HG03521 (cell line): ENCODE measurements around the gene CD44.

Source experiments
- ATAC-seq: cut with Tn5 transposase; IDR thresholded peaks from one replicate; pipeline ENCODE4 v1.9.1; 2021; ENCODE audit warnings: mild to moderate bottlenecking, moderate library complexity; ENCODE audit not compliant: unreplicated experiment

The CD44 gene

DNA sequence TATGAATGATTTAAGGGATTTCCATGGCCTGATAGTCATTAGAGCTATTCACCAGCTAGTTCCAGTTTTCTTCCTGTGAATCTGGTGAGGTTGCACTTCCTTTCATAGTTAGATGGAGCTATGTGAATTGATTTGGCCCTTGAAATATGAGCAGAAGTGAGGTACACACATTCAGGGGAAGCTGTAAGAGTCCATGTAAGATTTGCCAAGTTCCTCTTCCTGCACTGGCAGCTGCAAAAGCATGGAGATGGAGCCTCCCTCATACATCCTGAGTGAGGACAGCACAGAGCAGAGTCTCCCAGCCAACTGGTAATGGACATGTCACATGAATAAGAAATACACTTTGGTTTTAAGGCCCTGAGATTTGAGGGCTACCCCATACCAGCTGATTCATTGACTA is 111.7 kb downstream of the CD44 start:
- no peak for ATAC-seq

DNA sequence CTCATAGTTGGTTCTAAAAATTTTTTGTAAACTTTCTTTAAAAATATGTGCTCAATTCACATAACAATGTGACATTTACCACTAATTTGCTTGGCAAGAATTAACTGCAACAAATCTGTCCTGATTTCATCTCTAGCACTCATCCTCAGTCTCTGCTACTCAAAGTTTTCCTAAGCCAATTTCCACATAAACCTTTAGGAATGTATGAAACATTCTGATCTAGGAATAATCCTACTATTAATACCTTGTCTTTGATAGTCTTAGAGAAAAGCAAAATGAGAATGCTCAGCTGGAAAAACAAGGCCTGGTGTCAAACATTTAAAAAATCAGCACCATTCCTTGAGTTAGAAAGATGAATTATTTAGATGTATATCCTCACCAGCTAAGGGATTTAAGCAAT is 114.3 kb downstream of the CD44 start:
- ATAC-seq, result no peak

DNA sequence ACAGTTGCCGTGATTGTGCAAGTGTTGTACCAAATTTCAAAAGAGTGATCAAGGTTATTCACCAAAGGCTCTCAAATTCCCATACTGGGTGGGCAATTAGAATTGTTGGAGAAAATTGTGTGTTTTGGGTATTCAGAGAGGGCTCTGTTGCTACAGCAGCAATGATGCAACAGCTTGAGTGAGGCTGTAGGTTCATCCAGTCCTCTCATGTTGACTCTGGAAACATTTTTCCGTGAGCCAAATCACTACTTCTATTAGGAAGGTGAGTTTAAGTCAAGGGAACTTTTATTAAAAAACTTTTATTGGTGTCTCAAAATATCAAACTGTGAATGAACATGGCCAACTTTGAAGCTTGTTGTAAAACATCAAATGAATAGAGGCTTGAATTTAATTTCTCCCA is 116.5 kb downstream of the CD44 start:
- no peak for ATAC-seq

DNA sequence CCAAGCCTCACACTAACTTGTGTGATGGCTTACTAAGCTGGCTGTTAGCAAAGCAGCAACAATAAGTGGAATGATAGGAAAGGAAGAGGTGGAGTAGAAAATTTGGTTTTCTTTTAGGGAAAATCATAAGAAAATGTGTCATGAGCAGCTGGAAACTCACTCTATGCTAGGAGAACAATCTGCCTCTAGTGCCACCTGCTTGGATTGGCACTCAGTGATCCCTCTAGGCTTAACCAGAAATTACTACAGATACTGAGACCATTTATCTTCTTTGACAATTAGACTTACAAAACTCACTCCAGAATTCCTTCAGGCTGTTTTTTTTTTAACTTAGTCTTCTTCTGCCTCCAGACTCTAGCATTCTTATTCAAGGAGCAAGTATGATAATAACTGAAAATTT is 117.3 kb downstream of the CD44 start:
- ATAC-seq, result no peak

DNA sequence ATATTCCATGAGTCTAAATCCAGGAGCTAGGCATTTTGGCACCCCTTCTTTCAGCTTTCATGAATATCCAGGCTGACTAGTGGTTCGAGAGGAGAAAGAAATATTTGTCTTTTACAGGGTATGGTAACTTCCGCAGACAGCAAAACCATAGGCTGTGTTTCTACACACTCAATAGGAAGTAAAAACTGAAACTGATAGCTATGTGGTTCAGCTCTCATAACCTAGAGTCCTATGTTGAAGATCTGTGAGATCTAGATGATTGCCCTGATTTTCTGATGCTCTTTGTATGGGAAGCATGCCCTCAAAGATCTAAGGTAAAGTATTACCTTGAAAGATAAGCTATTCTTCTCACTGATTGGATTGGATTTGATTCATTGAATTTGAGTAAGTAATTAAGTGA is 118.3 kb downstream of the CD44 start:
- ATAC-seq, result peak; percentile 96

DNA sequence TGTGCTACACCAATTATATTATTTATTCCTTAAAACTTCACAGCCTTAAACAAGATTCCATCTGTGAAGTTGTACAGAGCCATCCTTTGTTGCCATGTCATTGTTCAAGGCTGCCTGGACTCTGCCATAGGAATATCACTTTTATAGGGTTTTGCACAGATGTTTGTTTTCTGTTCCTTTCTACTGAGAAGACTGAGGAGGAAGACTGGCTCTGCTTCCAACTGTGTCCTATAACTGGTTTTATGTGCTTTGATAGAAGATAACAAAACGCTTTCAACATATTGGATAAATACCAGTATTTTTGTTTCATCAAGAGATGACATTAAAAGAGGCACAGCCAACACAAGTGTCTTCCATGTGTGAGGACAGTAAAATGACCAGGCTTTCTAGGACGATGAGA is 120.6 kb downstream of the CD44 start:
- ATAC-seq, result no peak

DNA sequence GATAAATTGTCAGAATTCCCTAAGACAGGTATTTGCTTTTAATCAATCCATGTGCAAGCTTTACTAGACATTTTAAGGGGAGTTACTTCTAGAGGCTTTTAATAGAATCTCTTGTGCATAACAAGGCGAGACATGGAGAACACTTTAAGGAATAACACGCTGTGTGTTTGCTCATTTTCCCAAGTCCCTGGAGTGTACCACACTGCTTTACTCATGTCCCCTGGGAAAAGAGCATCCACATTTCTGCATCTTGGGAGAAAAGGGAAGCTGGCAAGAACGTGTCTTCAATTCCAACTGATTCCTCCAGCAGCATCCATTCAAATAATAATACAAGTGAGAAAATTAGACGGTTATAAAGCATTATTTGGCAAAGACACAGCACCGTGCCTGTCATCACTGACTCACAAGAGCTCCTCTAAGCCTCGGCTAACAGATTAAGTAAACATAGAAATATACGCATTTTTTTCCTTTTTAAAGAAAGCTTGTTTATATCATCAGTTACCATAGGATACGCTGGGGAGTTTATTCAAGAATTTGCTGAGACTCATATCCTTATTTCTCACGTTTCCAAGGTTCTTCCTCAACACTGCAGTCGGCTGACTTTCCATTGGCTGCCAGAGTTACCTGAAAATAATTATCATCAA is 121.5 kb downstream of the CD44 start:
- no peak for ATAC-seq

DNA sequence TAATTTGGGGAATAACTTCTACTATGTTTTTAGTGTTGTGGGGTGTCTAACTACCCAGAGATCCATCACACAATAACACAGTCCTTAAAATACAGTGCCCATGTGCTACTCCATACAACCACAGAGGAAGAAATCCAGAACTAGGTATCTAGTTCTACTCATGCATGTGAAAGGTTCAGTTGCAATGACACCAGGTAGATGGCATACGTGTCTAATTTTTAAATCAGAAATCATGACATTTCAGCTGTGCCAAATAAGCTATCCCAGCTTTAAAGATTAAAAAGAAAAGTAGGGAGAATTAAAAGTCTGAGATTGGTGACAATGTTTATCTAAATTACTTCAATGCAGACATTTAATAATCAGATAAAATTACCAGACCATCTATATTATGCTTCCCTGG is 122.2 kb downstream of the CD44 start:
- no peak for ATAC-seq

DNA sequence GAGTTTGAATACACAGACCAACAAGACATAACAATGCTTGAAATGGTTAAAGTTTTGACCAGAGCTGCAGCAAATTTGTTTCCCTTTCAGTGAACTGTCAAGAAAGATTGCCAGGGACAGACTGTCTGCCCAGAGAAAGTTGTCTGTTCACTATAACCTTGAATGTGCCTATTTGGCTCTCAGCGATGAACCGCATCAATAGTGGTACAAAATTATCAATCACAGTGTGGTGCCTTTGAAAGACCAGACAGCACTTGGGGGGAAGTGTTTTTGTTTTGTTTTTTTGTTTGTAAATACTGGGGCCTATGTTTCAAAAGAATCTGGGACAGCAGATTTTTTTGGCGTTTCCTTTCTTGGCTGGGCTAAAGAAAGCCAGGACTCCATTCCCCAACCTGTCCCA is 123.1 kb downstream of the CD44 start:
- ATAC-seq, result no peak

DNA sequence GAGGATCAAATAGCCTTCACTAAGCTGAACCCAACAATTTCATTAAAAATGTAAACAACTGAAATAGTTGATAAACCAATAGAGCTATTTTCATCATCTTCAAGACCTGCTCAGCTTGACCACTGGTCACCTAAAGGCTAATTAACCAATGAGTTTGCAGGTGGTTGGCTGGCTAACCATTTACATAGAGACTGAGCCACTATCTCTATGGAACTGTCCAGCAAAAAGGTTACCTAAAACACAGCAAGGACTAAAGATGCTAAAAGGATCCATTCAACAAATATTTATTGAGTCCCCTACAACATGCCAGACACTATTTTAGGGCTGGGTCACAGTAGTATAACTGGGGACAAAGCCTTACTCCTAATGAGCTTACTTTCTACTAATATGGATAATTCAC is 123.8 kb downstream of the CD44 start:
- no peak for ATAC-seq

DNA sequence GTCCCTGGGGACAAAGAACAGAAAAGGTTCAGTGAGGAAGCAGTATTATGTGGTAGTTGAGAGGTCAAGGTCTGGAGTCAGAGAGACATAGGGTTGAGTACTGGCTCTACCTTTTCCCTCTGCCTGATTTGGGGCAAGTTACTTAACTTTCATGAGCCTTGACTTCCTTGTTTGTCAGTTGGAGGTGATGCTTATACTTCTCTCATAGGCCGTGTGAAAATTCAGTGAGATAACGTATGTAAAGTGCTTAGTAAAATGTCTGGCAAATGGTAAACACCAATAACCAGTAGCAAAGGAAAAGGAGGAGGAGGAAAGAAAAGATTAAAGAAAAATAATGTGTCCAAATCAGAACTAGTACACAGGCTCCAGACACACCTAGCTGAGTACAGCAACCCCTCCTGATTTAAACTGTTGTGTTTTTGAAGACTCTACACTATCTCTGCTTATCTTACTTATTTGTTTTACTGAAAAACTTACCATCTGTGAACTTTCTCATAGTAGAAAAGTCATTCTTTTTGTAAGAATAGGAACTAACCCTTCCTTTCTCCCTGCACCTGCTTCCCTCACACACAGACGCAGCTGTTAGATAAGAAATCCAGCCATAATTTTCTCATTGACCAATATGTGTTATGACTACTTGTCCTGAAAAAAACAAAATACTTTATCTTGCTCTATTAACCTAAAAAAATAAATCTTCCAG is 126.9 kb downstream of the CD44 start:
- ATAC-seq, result no peak

DNA sequence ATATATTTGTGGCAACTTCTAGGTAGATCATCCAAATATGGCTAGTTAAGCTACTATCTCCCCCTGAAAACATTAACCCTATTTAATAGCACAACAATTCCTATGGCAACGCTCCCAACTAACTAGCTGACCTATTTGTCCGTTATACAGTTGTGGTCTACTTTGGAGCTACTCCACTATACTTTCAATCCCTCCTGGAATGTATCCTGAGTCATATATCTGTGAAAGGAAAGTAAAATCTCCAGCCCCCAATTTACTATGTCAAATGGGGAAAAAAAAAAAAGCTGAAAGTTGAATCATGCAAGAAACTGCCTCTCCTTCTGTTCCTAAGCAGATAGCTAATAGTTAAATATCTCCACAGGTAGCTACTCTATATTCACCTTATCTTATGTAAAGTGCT is 128.5 kb downstream of the CD44 start:
- ATAC-seq, result no peak

DNA sequence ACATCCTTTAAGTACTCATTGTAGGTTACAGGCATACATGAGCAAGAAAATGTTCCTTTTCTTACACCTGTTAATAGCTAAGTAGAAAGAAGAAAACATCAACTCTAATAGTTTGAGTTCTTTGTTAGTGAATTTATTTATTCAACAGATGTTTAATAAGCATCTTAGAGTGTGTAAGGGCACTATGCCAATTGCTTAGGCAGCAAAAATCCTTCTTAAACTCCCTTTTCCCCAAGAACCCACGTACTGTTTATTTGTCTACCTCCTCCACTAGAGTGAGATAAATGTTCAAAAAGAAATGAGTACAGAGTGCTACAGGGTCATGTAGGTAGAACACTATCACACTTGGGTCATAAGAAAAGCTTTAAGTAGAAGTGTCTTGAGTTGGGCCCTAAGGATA is 131.4 kb downstream of the CD44 start:
- ATAC-seq, result no peak

DNA sequence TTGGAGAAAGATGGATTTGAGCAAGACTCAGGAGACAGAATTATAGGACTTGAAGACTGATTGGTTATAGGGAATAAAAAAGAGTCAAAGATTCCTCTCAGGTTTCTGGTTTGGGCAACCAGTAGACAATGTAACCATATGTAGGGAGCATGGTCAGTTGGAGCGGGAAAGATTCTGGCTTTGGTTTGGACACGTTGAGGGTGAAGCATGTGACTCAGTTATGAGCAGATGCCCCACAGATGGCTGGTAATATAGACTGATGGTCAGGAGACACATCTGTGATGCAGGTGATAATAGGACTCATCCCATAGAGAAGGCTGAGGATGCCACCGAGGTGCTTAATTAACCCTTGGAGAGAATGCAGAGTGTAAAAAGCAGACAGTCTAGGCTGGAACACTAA is 132.1 kb downstream of the CD44 start:
- no peak for ATAC-seq

DNA sequence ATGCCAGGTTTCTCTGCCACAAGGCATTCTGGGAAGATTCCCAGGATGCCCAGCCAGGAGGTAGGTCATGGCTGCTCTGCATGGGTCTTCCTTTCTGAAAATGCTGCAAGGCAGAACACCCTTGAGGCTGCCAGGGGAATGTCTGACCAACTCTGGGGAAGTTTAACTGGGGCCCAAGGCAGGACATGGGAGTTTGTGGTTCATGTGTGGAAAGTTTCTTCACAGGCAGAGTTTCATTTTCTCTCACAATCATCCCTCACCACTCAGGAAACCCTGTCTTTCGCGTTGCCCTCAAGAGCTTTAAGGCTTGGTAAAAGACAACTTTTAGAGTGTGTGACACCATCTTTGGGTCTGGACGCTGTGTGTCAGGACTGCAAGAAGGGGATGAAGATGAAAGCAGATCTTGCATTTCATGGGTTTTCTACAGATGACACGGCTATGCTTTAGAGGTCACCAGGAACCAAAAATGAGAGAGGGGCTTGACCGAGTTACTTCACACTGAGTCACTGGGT is 133.5 kb downstream of the CD44 start:
- ATAC-seq, result peak; percentile 66

DNA sequence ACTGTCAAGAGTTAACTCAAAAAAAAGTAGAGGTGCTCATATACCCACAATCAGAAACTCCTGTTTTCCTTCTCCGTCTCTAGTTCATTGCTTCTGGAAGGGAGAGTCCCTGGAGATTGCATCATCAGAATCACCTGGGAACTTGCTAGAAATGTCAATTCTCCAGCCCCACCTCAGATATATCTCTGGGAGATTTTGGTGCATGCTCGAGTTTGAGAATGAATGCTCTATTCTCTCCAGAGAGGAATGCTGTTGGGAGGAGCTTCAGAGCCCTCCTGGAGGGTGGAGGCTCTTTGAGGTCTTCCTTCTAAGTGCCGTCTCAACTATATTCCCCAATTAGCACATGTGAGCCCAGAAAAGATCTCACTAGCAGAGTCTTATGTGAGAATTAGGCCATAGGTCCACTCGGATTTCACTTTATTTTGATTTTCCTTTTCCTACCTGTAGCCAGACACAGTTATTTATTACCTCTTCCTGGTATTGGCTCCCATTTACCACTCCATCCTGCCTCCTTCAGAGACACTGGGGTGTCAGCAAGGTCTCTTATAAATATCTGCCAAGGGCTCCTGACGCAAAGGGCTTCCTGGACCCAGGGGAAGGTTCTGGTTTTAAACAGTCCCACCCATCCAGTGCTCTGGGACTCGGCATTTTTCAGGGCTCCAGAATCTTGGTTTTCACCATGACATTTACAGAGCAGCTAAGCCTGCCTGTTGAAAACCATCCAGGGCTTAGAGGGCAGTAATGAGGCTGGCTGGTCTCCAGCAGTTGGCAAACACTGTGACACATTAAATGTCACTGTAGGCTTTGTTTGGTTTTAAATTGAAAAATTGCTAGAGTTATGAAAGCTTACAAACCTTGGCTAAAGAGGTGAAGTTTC is 136.2 kb downstream of the CD44 start:
- ATAC-seq, result no peak

DNA sequence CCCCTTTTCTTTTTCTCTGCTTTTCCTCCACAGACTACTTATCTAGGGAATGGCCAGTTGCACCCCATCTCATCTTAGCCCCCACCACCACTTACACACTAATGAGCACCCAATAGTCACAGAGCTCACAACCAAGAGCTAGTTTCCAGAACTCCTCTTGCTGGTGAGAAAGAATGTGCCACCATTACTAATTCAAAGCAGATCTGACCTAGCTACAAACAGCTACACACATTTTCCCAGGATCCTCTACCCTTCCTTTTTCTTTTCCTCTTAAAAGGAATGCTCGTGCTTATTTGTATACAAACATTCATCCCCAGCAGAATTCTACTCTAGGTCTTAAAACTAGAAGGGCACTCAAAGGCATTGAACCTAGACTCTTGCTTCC is 136.8 kb downstream of the CD44 start:
- no peak for ATAC-seq

DNA sequence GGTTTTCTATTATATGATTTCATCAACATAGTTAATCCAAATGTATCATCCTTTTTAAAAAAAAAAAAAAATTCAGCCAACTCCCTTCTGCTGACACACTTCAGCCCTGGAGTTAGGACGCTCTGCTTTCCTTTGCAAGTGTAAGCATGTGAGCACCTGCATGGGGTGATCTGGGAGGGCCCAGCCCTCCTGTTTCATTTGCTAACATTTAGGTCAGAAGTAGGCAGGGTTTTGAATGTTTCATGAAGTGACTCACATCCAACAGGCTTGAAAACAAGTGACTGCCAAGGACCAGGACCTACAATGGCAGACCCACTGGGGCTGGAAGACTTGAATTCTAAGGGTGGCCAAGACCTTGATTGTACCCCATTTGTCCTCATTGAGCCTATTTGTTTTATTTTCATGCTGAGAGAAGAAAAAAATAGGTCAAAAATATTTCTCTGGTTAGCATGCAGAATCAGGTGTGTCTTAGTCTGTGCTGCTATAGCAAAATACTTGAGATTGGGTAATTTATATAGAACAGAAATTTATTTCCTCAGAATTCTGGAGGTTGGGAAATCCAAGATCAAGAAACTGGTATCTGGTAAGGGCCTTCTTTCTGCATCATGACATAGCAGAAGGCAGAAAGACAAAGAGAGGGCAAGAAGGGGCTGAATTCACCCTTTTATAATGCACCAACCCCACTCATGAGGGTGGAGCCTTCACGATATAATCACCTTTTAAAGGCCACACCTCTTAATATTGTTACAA is 137.6 kb downstream of the CD44 start:
- no peak for ATAC-seq

DNA sequence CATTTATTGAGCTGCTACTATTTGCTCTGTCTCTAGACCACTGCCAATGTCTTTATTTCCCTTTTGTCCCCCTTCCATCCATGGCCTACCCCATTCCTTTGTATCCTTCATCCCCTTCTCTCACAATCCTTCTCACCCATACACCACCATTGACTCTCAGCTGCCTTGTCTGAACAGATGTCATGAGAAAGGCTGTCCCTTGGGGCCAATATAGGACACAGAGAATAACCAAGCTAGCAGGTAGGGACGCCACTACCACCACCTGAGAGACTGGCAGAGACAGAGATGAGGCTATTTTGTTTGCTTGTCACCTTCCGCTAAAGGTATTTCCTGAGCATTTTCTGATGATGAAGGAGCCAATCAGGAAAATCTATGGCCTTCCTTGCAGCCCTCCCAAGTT is 138.9 kb downstream of the CD44 start:
- no peak for ATAC-seq

DNA sequence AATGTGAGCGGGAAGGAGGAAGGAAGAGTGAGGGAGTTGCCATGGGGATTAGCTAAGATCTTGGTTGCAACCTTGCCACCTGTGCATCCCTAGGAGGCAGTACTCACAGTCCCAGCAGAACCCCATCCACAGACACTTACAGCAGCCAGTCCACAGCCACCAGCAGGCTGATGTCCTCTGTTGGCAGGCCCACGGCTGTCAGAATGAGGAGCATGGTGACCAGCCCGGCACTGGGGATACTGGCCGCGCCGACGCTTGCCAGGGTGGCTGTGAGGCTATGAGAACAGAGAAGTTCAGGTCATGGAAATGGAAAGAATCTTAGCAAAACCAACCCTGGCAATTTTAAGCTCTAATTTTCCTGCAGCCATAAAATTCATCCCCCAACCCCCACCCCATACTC is 141.8 kb downstream of the CD44 start:
- no peak for ATAC-seq

DNA sequence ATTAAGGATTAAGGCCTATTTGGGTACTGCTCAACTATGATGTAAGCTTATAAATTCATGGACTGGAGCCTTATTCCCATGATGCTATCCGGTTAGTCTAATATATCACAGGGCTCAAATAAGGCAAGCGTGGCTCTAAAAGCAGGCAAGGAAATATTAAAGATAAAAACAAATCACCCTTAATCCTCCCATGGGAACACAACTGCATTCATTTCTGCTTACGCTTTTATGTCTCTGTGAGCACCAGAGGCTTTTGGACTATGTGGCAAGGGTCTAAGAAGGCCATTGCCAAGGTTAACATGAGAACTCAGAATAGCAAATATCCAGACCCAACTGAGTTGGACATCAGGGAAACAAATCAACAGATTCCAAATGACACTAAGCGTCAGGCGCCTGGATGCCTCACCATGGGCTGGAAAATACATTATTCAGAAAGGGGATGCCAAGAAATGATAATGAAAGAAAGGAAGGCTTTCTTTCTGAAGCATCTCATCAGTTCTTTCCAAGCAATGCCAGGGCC is 142.3 kb downstream of the CD44 start:
- ATAC-seq, result no peak
